ENCODE results near the gene CTTN.
A peak's percentile ranks its signal among the peaks of the same experiment; 100 is the strongest.

The CTTN gene

GRCh38 chr11:70418130-70418529 is 19.8 kb downstream of the CTTN start:
- Histone ChIP-seq H3K4me3 (ENCODE audit: low read depth, low read length) (no peak overlapping the region), H3K27ac (ENCODE audit: low read depth, low read length) (no peak overlapping the region), H3K79me2 (ENCODE audit: control insufficient read depth, insufficient read depth, low read length, unreplicated experiment) (no peaks in the 10 kb centered on the region), H3K4me1 (ENCODE audit: control insufficient read depth, insufficient read depth, low read length, unreplicated experiment) (peaks cover 5% of the 10 kb centered on the region), H3K27me3 (ENCODE audit: insufficient read depth, low read length) (no peaks in the 10 kb centered on the region), H2AFZ (ENCODE audit: low read length, unreplicated experiment) (no peak overlapping the region), H3K36me3 (ENCODE audit: insufficient read depth, low read length) (peaks cover 45% of the 10 kb centered on the region; the same call in 1 of the 2 replicates)

- H3K4me1 ChIP-seq (ENCODE audit: control insufficient read depth, insufficient read depth, low read length, unreplicated experiment), result peaks cover 16% of the 10 kb centered on the region
- peaks cover 1% of the 10 kb centered on the region for H3K79me2 ChIP-seq (ENCODE audit: control insufficient read depth, insufficient read depth, low read length, unreplicated experiment)
These were observed 21.1 kb downstream of the CTTN start for GRCh38 chr11:70419307-70420007.

DNA sequence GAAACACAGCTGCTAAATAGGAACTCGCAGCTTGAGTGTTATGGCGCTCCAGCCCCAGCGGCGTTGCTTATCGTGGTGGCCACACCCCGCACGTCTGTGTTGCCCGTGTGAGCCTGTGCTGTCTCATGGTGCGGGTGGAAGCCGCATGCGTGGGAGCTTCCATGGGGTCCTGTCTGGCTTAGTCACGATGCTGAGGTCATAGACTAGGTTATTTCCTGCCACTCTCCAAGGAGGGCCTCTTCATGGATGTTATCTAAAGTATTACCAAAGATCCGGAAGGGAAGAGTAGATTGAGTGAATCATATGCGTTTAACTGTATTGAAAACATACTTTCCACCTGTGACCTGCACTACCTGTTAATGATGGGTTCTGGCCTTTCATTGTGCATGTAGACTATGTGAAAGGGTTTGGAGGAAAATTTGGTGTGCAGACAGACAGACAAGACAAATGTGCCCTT is 21.7 kb downstream of the CTTN start:
- peaks cover 7% of the 10 kb centered on the region for H3K79me2 ChIP-seq (ENCODE audit: control insufficient read depth, insufficient read depth, low read length, unreplicated experiment)
- H3K27me3 ChIP-seq (ENCODE audit: insufficient read depth, low read length), result no peaks in the 10 kb centered on the region
- no peak overlapping the region for H3K4me3 ChIP-seq (ENCODE audit: low read depth, low read length)
- H3K27ac ChIP-seq (ENCODE audit: low read depth, low read length), result peak overlapping the region; percentile 69
- H3K36me3 ChIP-seq (ENCODE audit: insufficient read depth, low read length), result peaks cover 45% of the 10 kb centered on the region
- no peak overlapping the region for H2AFZ ChIP-seq (ENCODE audit: low read length, unreplicated experiment)
- H3K4me1 ChIP-seq (ENCODE audit: control insufficient read depth, insufficient read depth, low read length, unreplicated experiment), result peaks cover 17% of the 10 kb centered on the region

More at GRCh38 chr11:70419307-70420007, 21.1 kb downstream of the CTTN start:
- Histone ChIP-seq H3K27me3 (ENCODE audit: insufficient read depth, low read length) (no peaks in the 10 kb centered on the region), H3K27ac (ENCODE audit: low read depth, low read length) (peak overlapping the region; percentile 69), H3K36me3 (ENCODE audit: insufficient read depth, low read length) (peaks cover 41% of the 10 kb centered on the region; the same call in 1 of the 2 replicates), H3K4me3 (ENCODE audit: low read depth, low read length) (no peak overlapping the region), H2AFZ (ENCODE audit: low read length, unreplicated experiment) (no peak overlapping the region)

- H2AFZ ChIP-seq (ENCODE audit: low read length, unreplicated experiment), result no peak overlapping the region
- peak overlapping the region; percentile 5; the same call in 1 of the 2 replicates for H3K27ac ChIP-seq (ENCODE audit: low read depth, low read length)
- no peaks in the 10 kb centered on the region for H3K27me3 ChIP-seq (ENCODE audit: insufficient read depth, low read length)
- no peak overlapping the region for H3K4me3 ChIP-seq (ENCODE audit: low read depth, low read length)
- peaks cover 48% of the 10 kb centered on the region for H3K36me3 ChIP-seq (ENCODE audit: insufficient read depth, low read length)
- H3K4me1 ChIP-seq (ENCODE audit: control insufficient read depth, insufficient read depth, low read length, unreplicated experiment), result peaks cover 17% of the 10 kb centered on the region
- peaks cover 8% of the 10 kb centered on the region for H3K79me2 ChIP-seq (ENCODE audit: control insufficient read depth, insufficient read depth, low read length, unreplicated experiment)
These were observed 22.2 kb downstream of the CTTN start for GRCh38 chr11:70420496-70420895.

- peaks cover 17% of the 10 kb centered on the region for H3K4me1 ChIP-seq (ENCODE audit: control insufficient read depth, insufficient read depth, low read length, unreplicated experiment)
These were observed 22.8 kb downstream of the CTTN start for GRCh38 chr11:70421123-70421522.

GRCh38 chr11:70422692-70423522 is 24.6 kb downstream of the CTTN start:
- Histone ChIP-seq H3K79me2 (ENCODE audit: control insufficient read depth, insufficient read depth, low read length, unreplicated experiment) (peaks cover 15% of the 10 kb centered on the region), H3K36me3 (ENCODE audit: insufficient read depth, low read length) (peaks cover 36% of the 10 kb centered on the region), H3K4me1 (ENCODE audit: control insufficient read depth, insufficient read depth, low read length, unreplicated experiment) (peaks cover 17% of the 10 kb centered on the region), H3K27ac (ENCODE audit: low read depth, low read length) (no peak overlapping the region), H2AFZ (ENCODE audit: low read length, unreplicated experiment) (no peak overlapping the region), H3K4me3 (ENCODE audit: low read depth, low read length) (no peak overlapping the region), H3K27me3 (ENCODE audit: insufficient read depth, low read length) (no peaks in the 10 kb centered on the region)

More at GRCh38 chr11:70421123-70421522, 22.8 kb downstream of the CTTN start:
- Histone ChIP-seq H3K79me2 (ENCODE audit: control insufficient read depth, insufficient read depth, low read length, unreplicated experiment) (peaks cover 11% of the 10 kb centered on the region), H3K27me3 (ENCODE audit: insufficient read depth, low read length) (no peaks in the 10 kb centered on the region), H2AFZ (ENCODE audit: low read length, unreplicated experiment) (no peak overlapping the region), H3K4me3 (ENCODE audit: low read depth, low read length) (no peak overlapping the region), H3K27ac (ENCODE audit: low read depth, low read length) (no peak overlapping the region), H3K36me3 (ENCODE audit: insufficient read depth, low read length) (peaks cover 46% of the 10 kb centered on the region)

GRCh38 chr11:70423523-70424505 is 25.5 kb downstream of the CTTN start:
- Histone ChIP-seq H3K27me3 (ENCODE audit: insufficient read depth, low read length) (no peaks in the 10 kb centered on the region), H3K79me2 (ENCODE audit: control insufficient read depth, insufficient read depth, low read length, unreplicated experiment) (peaks cover 15% of the 10 kb centered on the region), H3K27ac (ENCODE audit: low read depth, low read length) (no peak overlapping the region), H3K4me1 (ENCODE audit: control insufficient read depth, insufficient read depth, low read length, unreplicated experiment) (peaks cover 17% of the 10 kb centered on the region), H2AFZ (ENCODE audit: low read length, unreplicated experiment) (no peak overlapping the region), H3K36me3 (ENCODE audit: insufficient read depth, low read length) (peaks cover 38% of the 10 kb centered on the region), H3K4me3 (ENCODE audit: low read depth, low read length) (no peak overlapping the region)

- Histone ChIP-seq H3K27me3 (ENCODE audit: insufficient read depth, low read length) (no peaks in the 10 kb centered on the region), H3K79me2 (ENCODE audit: control insufficient read depth, insufficient read depth, low read length, unreplicated experiment) (peaks cover 15% of the 10 kb centered on the region), H2AFZ (ENCODE audit: low read length, unreplicated experiment) (no peak overlapping the region), H3K36me3 (ENCODE audit: insufficient read depth, low read length) (peaks cover 34% of the 10 kb centered on the region), H3K4me1 (ENCODE audit: control insufficient read depth, insufficient read depth, low read length, unreplicated experiment) (peaks cover 17% of the 10 kb centered on the region), H3K4me3 (ENCODE audit: low read depth, low read length) (no peak overlapping the region), H3K27ac (ENCODE audit: low read depth, low read length) (no peak overlapping the region)
These were observed 26.5 kb downstream of the CTTN start for GRCh38 chr11:70424765-70425344.

DNA sequence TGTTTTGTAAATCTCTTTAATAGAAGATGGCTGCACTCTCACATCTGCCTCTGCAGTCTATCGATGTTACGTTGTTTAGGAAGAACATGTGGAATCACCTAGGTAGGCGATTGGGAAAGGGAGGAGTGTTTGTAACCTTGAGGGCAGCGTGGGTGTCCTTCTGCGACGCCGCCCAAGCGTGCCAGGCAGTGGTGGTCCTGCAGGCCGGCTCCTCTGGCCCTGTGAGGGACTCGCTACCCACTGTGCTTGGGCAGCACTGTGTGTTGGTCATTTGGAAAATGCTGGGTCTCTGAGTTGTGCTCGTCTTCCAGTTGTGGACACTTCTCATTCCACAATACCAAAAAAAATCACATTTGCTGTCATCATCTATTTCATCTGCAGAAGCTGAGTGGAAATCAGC is 29.1 kb downstream of the CTTN start:
- no peak overlapping the region for H2AFZ ChIP-seq (ENCODE audit: low read length, unreplicated experiment)
- H3K36me3 ChIP-seq (ENCODE audit: insufficient read depth, low read length), result peaks cover 34% of the 10 kb centered on the region
- H3K27me3 ChIP-seq (ENCODE audit: insufficient read depth, low read length), result no peaks in the 10 kb centered on the region
- H3K4me3 ChIP-seq (ENCODE audit: low read depth, low read length), result no peak overlapping the region
- peaks cover 15% of the 10 kb centered on the region for H3K79me2 ChIP-seq (ENCODE audit: control insufficient read depth, insufficient read depth, low read length, unreplicated experiment)
- peaks cover 13% of the 10 kb centered on the region for H3K4me1 ChIP-seq (ENCODE audit: control insufficient read depth, insufficient read depth, low read length, unreplicated experiment)
- no peak overlapping the region for H3K27ac ChIP-seq (ENCODE audit: low read depth, low read length)

All from ACC112 (cell line).